Neutrophil (primary cell): ENCODE results near the gene SNAI3.

Source experiments
- H3K27ac ChIP-seq: fragments of 200-600 bp; sonication (generic); 2 replicates; pipeline ENCODE4 v1.5.1; 2016; ENCODE audit warnings: mild to moderate bottlenecking, moderate library complexity
- H3K27me3 ChIP-seq: fragments of 200-600 bp; sonication (generic); 2 replicates; pipeline ENCODE4 v1.6.0; 2016; ENCODE audit warnings: mild to moderate bottlenecking
- H3K36me3 ChIP-seq: fragments of 200-600 bp; sonication (generic); 2 replicates; pipeline ENCODE4 v1.5.1; 2017
- H3K4me1 ChIP-seq, 2 experiments: fragments of 200-600 bp in 1 of 2; sonication (generic) in 1 of 2; 1 replicate in 1 of 2; 2 replicates in 1 of 2; pipeline versions ENCODE4 v1.5.1 to v1.6.1; 2013 to 2016; ENCODE audit warnings: low read depth in 1 of 2, low read length in 1 of 2, mild to moderate bottlenecking in 1 of 2, moderate library complexity in 1 of 2; ENCODE audit not compliant: control insufficient read depth in 1 of 2, insufficient read depth in 1 of 2
- H3K4me3 ChIP-seq, 2 experiments: fragments of 200-600 bp in 1 of 2; sonication (generic) in 1 of 2; 1 replicate in 1 of 2; 2 replicates in 1 of 2; pipeline ENCODE4 v1.5.1; 2013 to 2016; ENCODE audit warnings: low read depth in 1 of 2, low read length in 1 of 2, mild to moderate bottlenecking in 1 of 2, moderate library complexity in 1 of 2
- H3K9me3 ChIP-seq: fragments of 200-600 bp; sonication (generic); 2 replicates; pipeline ENCODE4 v1.5.1; 2016
- CTCF ChIP-seq: fragments of 200-600 bp; sonication (generic); IDR thresholded peaks from 2 replicates; pipeline ENCODE4 v1.5.1; 2016; ENCODE audit warnings: antibody characterized with exemption

SNAI3 gene

GRCh38 chr16:88697831-88698615 lies 11.7 kb upstream of the SNAI3 start:
- peaks cover 75% of the 10 kb centered on the region for H3K36me3 ChIP-seq
- TF ChIP-seq CTCF, result peak; percentile 19
- no peaks in the 10 kb centered on the region for H3K9me3 ChIP-seq
- H3K4me1 ChIP-seq, result peaks cover 58 to 63% of the 10 kb centered on the region in 2 experiments
- no peaks in the 10 kb centered on the region for H3K27me3 ChIP-seq
- H3K4me3 ChIP-seq, result no peak overlapping the region
- H3K27ac ChIP-seq, result peak overlapping the region; percentile 100

- H3K4me3 ChIP-seq, result no peak overlapping the region
- no peak for TF ChIP-seq CTCF
- peaks cover 58 to 64% of the 10 kb centered on the region in 2 experiments for H3K4me1 ChIP-seq
- peaks cover 69% of the 10 kb centered on the region for H3K36me3 ChIP-seq
- peak overlapping the region; percentile 100 for H3K27ac ChIP-seq
- H3K27me3 ChIP-seq, result no peaks in the 10 kb centered on the region
- H3K9me3 ChIP-seq, result no peaks in the 10 kb centered on the region
Observed at GRCh38 chr16:88697116-88697830, 11.0 kb upstream of the SNAI3 start.

- Histone ChIP-seq H3K9me3 (no peaks in the 10 kb centered on the region), H3K4me3 (no peak overlapping the region), H3K36me3 (peaks cover 69% of the 10 kb centered on the region), H3K27me3 (no peaks in the 10 kb centered on the region), H3K4me1 (peaks cover 58 to 64% of the 10 kb centered on the region in 2 experiments), H3K27ac (peak overlapping the region; percentile 100)
- no peak for TF ChIP-seq CTCF
Observed at GRCh38 chr16:88696441-88696840, 10.1 kb upstream of the SNAI3 start.

DNA sequence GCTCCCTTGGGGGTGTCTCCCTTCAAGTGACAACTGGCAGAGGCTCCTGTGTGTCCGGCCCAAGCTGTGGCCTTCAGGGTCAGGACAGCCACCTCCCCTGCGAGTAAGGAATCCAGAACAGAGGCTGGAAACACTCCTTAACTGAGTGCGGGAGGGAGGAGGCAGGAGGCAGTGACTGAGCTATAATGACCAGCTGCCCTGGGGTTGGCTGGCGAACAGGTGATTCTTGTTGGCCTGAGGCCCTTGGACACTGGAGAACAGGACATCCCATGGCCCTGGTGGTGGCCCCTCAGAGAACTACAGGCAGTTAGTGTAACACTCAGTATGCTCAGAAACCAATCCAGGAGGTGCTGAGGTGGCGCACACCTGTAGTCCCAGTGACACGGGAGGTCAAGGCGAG lies 9.4 kb upstream of the SNAI3 start:
- Histone ChIP-seq H3K27me3 (no peaks in the 10 kb centered on the region), H3K4me1 (peaks cover 60 to 65% of the 10 kb centered on the region in 2 experiments), H3K36me3 (peaks cover 69% of the 10 kb centered on the region), H3K9me3 (no peaks in the 10 kb centered on the region), H3K4me3 (no peak overlapping the region), H3K27ac (peak overlapping the region; percentile 100)
- no peak for TF ChIP-seq CTCF

DNA sequence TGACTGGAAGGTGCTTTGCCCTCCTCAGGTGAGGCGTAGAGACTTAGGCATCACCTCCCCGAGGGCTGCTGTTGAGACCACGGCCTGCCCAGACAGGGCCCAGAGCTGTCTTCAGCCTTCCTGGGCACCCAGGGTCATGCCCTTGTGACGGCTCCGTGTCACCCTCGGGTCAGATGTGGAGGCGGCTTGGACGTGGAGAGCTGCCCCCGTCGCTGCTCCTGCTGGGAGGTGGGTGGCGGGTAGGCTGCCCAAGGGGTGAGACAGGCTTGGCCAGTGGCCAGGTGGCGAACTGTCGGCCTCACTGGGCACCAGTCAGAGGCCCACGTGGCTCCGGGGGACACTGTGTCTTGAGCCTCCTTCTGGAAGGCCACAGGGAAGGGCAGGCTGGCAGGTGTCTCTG lies 8.9 kb upstream of the SNAI3 start:
- Histone ChIP-seq H3K4me1 (peaks cover 60 to 65% of the 10 kb centered on the region in 2 experiments), H3K27me3 (no peaks in the 10 kb centered on the region), H3K36me3 (peaks cover 65% of the 10 kb centered on the region), H3K9me3 (no peaks in the 10 kb centered on the region), H3K4me3 (no peak overlapping the region), H3K27ac (peak overlapping the region; percentile 100)
- no peak for TF ChIP-seq CTCF
